HepG2 (cell line): Measurements from ENCODE around the gene RECQL5. TPM values are rescaled to one million over a fixed set of nuclear protein-coding genes. Genes with fewer than 3 reads are reported as not detected.
A peak's percentile ranks its signal among the peaks of the same experiment; 100 is the strongest.

Source experiments
- BRF2 ChIP-seq: sonication (generic); formaldehyde crosslinking; IDR thresholded peaks from 2 replicates; pipeline ENCODE4 v1.8.1; 2022; ENCODE audit warnings: mild to moderate bottlenecking, missing genetic modification reagents
- GTF3A ChIP-seq: sonication (generic); formaldehyde crosslinking; conservative IDR thresholded peaks from 2 replicates; pipeline ENCODE4 v1.4.0; 2020; ENCODE audit warnings: mild to moderate bottlenecking, missing genetic modification reagents
- HMG20A ChIP-seq: IDR thresholded peaks from 2 replicates; pipeline ENCODE4 v1.6.1; 2016; ENCODE audit warnings: borderline replicate concordance
- HNF1B ChIP-seq: sonication (generic); formaldehyde crosslinking; IDR thresholded peaks from 2 replicates; pipeline ENCODE4 v1.5.1; 2020; ENCODE audit warnings: mild to moderate bottlenecking, moderate library complexity, missing genetic modification reagents
- HNRNPL ChIP-seq: fragments of 200-400 bp; formaldehyde crosslinking; IDR thresholded peaks from 2 replicates; pipeline ENCODE4 v1.6.1; 2017; ENCODE audit warnings: mild to moderate bottlenecking, low read depth, low read length
- NAIF1 ChIP-seq: sonication (generic); formaldehyde crosslinking; IDR thresholded peaks from 2 replicates; pipeline ENCODE4 v1.5.0; 2020; ENCODE audit warnings: mild to moderate bottlenecking, missing genetic modification reagents, borderline replicate concordance
- RCOR2 ChIP-seq: IDR thresholded peaks from 2 replicates; pipeline ENCODE4 v1.6.1; 2016; ENCODE audit warnings: missing biosample characterization, missing genetic modification reagents
- RFX1 ChIP-seq: fragments of 450-650 bp; IDR thresholded peaks from 2 replicates; pipeline ENCODE4 v1.6.1; 2017
- SOX5 ChIP-seq: IDR thresholded peaks from 2 replicates; pipeline ENCODE4 v1.6.1; 2016; ENCODE audit warnings: borderline replicate concordance
- STAG1 ChIP-seq: sonication (generic); formaldehyde crosslinking; IDR thresholded peaks from 2 replicates; pipeline ENCODE4 v1.4.0; 2020; ENCODE audit warnings: missing genetic modification reagents
- TP53 ChIP-seq: sonication (generic); formaldehyde crosslinking; conservative IDR thresholded peaks from 2 replicates; pipeline ENCODE4 v1.4.0; 2020; ENCODE audit warnings: missing genetic modification reagents
- ZFP36 ChIP-seq: fragments of 150-350 bp; IDR thresholded peaks from 2 replicates; pipeline ENCODE4 v1.6.1; 2018; ENCODE audit warnings: borderline replicate concordance, low read length, low read depth; ENCODE audit not compliant: partially characterized antibody
- ZNF230 ChIP-seq: sonication (generic); formaldehyde crosslinking; IDR thresholded peaks from 2 replicates; pipeline ENCODE4 v1.4.0; 2020; ENCODE audit warnings: mild to moderate bottlenecking, missing genetic modification reagents
- ZNF570 ChIP-seq: sonication (generic); formaldehyde crosslinking; IDR thresholded peaks from 2 replicates; pipeline ENCODE4 v1.4.0; 2020; ENCODE audit warnings: mild to moderate bottlenecking, missing genetic modification reagents, borderline replicate concordance
- ZNF841 ChIP-seq: sonication (generic); formaldehyde crosslinking; IDR thresholded peaks from 2 replicates; pipeline ENCODE4 v1.8.1; 2023; ENCODE audit warnings: missing genetic modification reagents, borderline replicate concordance
- polyA plus RNA-seq, 8 experiments: library from polyadenylated mRNA; depleted of rRNA in 3 of 8; stranded (reverse) in 7 of 8; unstranded in 1 of 8; fragments of >200 nt; fragmentation: Illumina TruSeq in 4 of 8; extraction: Trizol in 4 of 8; gene quantifications; 2 replicates each; pipeline versions ENCODE4 v1.2.1 to v1.2.3, GENCODE V29; 2011 to 2016; ENCODE audit warnings: low read depth in 4 of 8, missing spikeins in 1 of 8, mixed read lengths in 1 of 8; ENCODE audit not compliant: insufficient read depth in 1 of 8
- total RNA-seq, 5 experiments: library from RNA; depleted of rRNA; stranded (reverse); fragments of >200 nt; fragmentation: Illumina TruSeq; extraction: Trizol; gene quantifications; 2 replicates each; pipeline ENCODE4 v1.2.3, GENCODE V29; 2016; ENCODE audit warnings: low read depth in 1 of 5
- TF ChIP-seq, protein P1 (sequence below): sonication (generic); formaldehyde crosslinking; IDR thresholded peaks from 2 replicates; pipeline ENCODE4 v1.5.1; 2020; ENCODE audit warnings: mild to moderate bottlenecking, missing genetic modification reagents, moderate library complexity
- TF ChIP-seq, protein P2 (sequence below): sonication (generic); formaldehyde crosslinking; IDR thresholded peaks from 2 replicates; pipeline ENCODE4 v1.5.0; 2020; ENCODE audit warnings: mild to moderate bottlenecking, missing genetic modification reagents
- TF ChIP-seq, protein P3 (sequence below): sonication (generic); formaldehyde crosslinking; IDR thresholded peaks from 2 replicates; pipeline ENCODE4 v1.4.0; 2020; ENCODE audit warnings: missing genetic modification reagents

Gene RECQL5
- total and polyA plus RNA-seq, 2 of the 13 experiments (the other 11 are each of a cell fraction or from before 2014, with no cell fraction given), result 27.7 to 32.0 TPM

DNA sequence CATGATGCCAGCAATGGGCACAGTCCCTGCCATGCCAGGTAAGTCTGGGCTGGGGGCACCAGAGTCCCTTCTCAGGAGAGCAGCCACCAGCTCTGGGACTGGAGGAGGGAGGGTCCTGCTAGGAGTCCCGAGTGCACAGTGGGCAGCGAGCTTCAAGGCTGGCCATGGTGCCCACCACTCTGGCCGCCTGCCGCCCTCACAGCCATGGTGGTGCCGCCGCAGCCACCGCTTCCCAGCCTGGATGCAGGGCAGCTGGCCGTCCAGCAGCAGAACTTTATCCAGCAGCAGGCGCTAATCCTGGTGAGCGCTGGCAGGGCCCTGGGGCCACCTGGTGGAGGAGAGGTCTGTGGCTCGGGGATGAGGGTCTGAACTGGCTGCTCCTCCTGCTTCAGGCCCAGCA lies 51.7 kb downstream of the RECQL5 start (continued):
- TF ChIP-seq, protein P1, sequence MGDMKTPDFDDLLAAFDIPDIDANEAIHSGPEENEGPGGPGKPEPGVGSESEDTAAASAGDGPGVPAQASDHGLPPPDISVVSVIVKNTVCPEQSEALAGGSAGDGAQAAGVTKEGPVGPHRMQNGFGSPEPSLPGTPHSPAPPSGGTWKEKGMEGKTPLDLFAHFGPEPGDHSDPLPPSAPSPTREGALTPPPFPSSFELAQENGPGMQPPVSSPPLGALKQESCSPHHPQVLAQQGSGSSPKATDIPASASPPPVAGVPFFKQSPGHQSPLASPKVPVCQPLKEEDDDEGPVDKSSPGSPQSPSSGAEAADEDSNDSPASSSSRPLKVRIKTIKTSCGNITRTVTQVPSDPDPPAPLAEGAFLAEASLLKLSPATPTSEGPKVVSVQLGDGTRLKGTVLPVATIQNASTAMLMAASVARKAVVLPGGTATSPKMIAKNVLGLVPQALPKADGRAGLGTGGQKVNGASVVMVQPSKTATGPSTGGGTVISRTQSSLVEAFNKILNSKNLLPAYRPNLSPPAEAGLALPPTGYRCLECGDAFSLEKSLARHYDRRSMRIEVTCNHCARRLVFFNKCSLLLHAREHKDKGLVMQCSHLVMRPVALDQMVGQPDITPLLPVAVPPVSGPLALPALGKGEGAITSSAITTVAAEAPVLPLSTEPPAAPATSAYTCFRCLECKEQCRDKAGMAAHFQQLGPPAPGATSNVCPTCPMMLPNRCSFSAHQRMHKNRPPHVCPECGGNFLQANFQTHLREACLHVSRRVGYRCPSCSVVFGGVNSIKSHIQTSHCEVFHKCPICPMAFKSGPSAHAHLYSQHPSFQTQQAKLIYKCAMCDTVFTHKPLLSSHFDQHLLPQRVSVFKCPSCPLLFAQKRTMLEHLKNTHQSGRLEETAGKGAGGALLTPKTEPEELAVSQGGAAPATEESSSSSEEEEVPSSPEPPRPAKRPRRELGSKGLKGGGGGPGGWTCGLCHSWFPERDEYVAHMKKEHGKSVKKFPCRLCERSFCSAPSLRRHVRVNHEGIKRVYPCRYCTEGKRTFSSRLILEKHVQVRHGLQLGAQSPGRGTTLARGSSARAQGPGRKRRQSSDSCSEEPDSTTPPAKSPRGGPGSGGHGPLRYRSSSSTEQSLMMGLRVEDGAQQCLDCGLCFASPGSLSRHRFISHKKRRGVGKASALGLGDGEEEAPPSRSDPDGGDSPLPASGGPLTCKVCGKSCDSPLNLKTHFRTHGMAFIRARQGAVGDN (CRISPR knock-in tag), result peak; percentile 35; the same call in 1 of the 2 replicates
- TF ChIP-seq HNRNPL (peak; percentile 92), SOX5 (no peak), HMG20A (CRISPR knock-in tag) (no peak), HNF1B (CRISPR knock-in tag) (0 out of 2 replicates have a peak, but pooled peaks have one; percentile 12), GTF3A (0 out of 2 replicates have a peak, but pooled peaks have one; percentile 56), RFX1 (no peak), ZNF570 (no peak), ZNF841 (CRISPR knock-in tag) (no peak), BRF2 (CRISPR knock-in tag) (no peak), ZFP36 (no peak), ZNF230 (CRISPR knock-in tag) (0 out of 2 replicates have a peak, but pooled peaks have one; percentile 68), NAIF1 (CRISPR knock-in tag) (no peak), RCOR2 (no peak), STAG1 (peak; percentile 67), TP53 (CRISPR knock-in tag) (no peak)
- TF ChIP-seq, protein P2, sequence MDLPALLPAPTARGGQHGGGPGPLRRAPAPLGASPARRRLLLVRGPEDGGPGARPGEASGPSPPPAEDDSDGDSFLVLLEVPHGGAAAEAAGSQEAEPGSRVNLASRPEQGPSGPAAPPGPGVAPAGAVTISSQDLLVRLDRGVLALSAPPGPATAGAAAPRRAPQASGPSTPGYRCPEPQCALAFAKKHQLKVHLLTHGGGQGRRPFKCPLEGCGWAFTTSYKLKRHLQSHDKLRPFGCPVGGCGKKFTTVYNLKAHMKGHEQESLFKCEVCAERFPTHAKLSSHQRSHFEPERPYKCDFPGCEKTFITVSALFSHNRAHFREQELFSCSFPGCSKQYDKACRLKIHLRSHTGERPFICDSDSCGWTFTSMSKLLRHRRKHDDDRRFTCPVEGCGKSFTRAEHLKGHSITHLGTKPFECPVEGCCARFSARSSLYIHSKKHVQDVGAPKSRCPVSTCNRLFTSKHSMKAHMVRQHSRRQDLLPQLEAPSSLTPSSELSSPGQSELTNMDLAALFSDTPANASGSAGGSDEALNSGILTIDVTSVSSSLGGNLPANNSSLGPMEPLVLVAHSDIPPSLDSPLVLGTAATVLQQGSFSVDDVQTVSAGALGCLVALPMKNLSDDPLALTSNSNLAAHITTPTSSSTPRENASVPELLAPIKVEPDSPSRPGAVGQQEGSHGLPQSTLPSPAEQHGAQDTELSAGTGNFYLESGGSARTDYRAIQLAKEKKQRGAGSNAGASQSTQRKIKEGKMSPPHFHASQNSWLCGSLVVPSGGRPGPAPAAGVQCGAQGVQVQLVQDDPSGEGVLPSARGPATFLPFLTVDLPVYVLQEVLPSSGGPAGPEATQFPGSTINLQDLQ (CRISPR knock-in tag), result no peak
- TF ChIP-seq, protein P3, sequence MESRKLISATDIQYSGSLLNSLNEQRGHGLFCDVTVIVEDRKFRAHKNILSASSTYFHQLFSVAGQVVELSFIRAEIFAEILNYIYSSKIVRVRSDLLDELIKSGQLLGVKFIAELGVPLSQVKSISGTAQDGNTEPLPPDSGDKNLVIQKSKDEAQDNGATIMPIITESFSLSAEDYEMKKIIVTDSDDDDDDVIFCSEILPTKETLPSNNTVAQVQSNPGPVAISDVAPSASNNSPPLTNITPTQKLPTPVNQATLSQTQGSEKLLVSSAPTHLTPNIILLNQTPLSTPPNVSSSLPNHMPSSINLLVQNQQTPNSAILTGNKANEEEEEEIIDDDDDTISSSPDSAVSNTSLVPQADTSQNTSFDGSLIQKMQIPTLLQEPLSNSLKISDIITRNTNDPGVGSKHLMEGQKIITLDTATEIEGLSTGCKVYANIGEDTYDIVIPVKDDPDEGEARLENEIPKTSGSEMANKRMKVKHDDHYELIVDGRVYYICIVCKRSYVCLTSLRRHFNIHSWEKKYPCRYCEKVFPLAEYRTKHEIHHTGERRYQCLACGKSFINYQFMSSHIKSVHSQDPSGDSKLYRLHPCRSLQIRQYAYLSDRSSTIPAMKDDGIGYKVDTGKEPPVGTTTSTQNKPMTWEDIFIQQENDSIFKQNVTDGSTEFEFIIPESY, result peak; percentile 99
